ENCODE results near the gene METTL25B. TPM values are rescaled to one million over a fixed set of nuclear protein-coding genes. Genes with fewer than 3 reads are reported as not detected.
A peak's percentile ranks its signal among the peaks of the same experiment; 100 is the strongest.

METTL25B gene
- total RNA-seq, 1 experiment from 2014 or later: 51.0 TPM

- ChIA-PET POLR2A (ENCODE audit: unreplicated experiment) (no interaction called here), CTCF (no interaction called here)
- peak overlapping the region; percentile 80; the same call in 1 of the 2 replicates for H3K4me3 ChIP-seq
- no peak for DNase-seq
- H3F3A ChIP-seq (ENCODE audit: insufficient read depth, low read depth): peaks cover 5% of the 10 kb centered on the region
- H2AFZ ChIP-seq: no peak overlapping the region
- H3K27ac ChIP-seq: no peak overlapping the region
- BruUV-seq (replicated peaks): no TSS peak
- H3K4me1 ChIP-seq (replicated peaks; ENCODE audit: insufficient read depth): peaks cover 18% of the 10 kb centered on the region
- H3K4me2 ChIP-seq: peak overlapping the region; percentile 82
- TF ChIP-seq, protein P1, sequence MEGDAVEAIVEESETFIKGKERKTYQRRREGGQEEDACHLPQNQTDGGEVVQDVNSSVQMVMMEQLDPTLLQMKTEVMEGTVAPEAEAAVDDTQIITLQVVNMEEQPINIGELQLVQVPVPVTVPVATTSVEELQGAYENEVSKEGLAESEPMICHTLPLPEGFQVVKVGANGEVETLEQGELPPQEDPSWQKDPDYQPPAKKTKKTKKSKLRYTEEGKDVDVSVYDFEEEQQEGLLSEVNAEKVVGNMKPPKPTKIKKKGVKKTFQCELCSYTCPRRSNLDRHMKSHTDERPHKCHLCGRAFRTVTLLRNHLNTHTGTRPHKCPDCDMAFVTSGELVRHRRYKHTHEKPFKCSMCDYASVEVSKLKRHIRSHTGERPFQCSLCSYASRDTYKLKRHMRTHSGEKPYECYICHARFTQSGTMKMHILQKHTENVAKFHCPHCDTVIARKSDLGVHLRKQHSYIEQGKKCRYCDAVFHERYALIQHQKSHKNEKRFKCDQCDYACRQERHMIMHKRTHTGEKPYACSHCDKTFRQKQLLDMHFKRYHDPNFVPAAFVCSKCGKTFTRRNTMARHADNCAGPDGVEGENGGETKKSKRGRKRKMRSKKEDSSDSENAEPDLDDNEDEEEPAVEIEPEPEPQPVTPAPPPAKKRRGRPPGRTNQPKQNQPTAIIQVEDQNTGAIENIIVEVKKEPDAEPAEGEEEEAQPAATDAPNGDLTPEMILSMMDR (conservative IDR thresholded peaks at IDR 0.05): no peak
- no peak for TF ChIP-seq EZH2 (IDR thresholded peaks at IDR 0.05; ENCODE audit: low read depth)
- intact Hi-C loops (cut with micrococcal nuclease; ENCODE audit: unreplicated experiment): loop anchor here (5.0 kb wide), 1 partner anchor 73 kb away; no protein-coding TSS in a partner anchor
- H3K27me3 ChIP-seq (ENCODE audit: insufficient read depth, low read depth): no peaks in the 10 kb centered on the region
- peaks cover 41% of the 10 kb centered on the region for H3K79me2 ChIP-seq (ENCODE audit: low read depth)
- no peaks in the 10 kb centered on the region for H3K9me3 ChIP-seq (ENCODE audit: insufficient read depth, low read depth)
- H4K20me1 ChIP-seq (ENCODE audit: insufficient read depth): peaks cover 11% of the 10 kb centered on the region; the same call in 1 of the 2 replicates
- 0 out of 2 replicates have a peak, but pooled peaks cover 8% of the 10 kb centered on the region for H3K36me3 ChIP-seq (ENCODE audit: low read depth)
- no peaks in the 10 kb centered on the region for H3K9me2 ChIP-seq (ENCODE audit: insufficient read depth)
Observed at GRCh38 chr1:156765666-156766065, 37.4 kb downstream of the METTL25B start.

GRCh38 chr1:156766298-156767100 is 38.2 kb downstream of the METTL25B start:
- 0 out of 2 replicates have a peak, but pooled peaks cover 11% of the 10 kb centered on the region for H3K36me3 ChIP-seq (ENCODE audit: low read depth)
- peak overlapping the region; percentile 80 for H3K4me3 ChIP-seq
- DNase-seq: peak in 1 of 2 experiments; percentile 39
- POLR2A ChIA-PET (ENCODE audit: unreplicated experiment): interaction anchor here (0.5 to 1.0 kb wide), 5 partner anchors 14 to 36 kb away, joined by 3 to 26 read pairs (median 10); partner anchors contain the start of gene MRPL24
- H3K4me1 ChIP-seq (replicated peaks; ENCODE audit: insufficient read depth): peaks cover 18% of the 10 kb centered on the region
- peak overlapping the region; percentile 36; the same call in 1 of the 2 replicates for H3K27ac ChIP-seq
- BruUV-seq (replicated peaks): TSS peak; percentile 75
- peak overlapping the region; percentile 82 for H3K4me2 ChIP-seq
- H3K9me2 ChIP-seq (ENCODE audit: insufficient read depth): no peaks in the 10 kb centered on the region
- no peak for TF ChIP-seq EZH2 (IDR thresholded peaks at IDR 0.05; ENCODE audit: low read depth)
- TF ChIP-seq, protein P1 (conservative IDR thresholded peaks at IDR 0.05): no peak
- CTCF ChIA-PET: interaction anchor here (1.0 kb wide), 2 partner anchors 40 to 77 kb away, joined by 3 to 5 read pairs; no protein-coding TSS in a partner anchor
- intact Hi-C loops (cut with micrococcal nuclease; ENCODE audit: unreplicated experiment): loop anchor here (1.0 to 5.0 kb wide), 4 partner anchors 15 to 74 kb away; partner anchors contain the start of genes HDGF, ISG20L2, METTL25B and MRPL24
- H3K79me2 ChIP-seq (ENCODE audit: low read depth): peaks cover 49% of the 10 kb centered on the region
- peaks cover 5% of the 10 kb centered on the region for H3F3A ChIP-seq (ENCODE audit: insufficient read depth, low read depth)
- peaks cover 15% of the 10 kb centered on the region for H4K20me1 ChIP-seq (ENCODE audit: insufficient read depth)
- peak overlapping the region; percentile 87 for H2AFZ ChIP-seq
- H3K9me3 ChIP-seq (ENCODE audit: insufficient read depth, low read depth): no peaks in the 10 kb centered on the region
- H3K27me3 ChIP-seq (ENCODE audit: insufficient read depth, low read depth): no peaks in the 10 kb centered on the region

DNA sequence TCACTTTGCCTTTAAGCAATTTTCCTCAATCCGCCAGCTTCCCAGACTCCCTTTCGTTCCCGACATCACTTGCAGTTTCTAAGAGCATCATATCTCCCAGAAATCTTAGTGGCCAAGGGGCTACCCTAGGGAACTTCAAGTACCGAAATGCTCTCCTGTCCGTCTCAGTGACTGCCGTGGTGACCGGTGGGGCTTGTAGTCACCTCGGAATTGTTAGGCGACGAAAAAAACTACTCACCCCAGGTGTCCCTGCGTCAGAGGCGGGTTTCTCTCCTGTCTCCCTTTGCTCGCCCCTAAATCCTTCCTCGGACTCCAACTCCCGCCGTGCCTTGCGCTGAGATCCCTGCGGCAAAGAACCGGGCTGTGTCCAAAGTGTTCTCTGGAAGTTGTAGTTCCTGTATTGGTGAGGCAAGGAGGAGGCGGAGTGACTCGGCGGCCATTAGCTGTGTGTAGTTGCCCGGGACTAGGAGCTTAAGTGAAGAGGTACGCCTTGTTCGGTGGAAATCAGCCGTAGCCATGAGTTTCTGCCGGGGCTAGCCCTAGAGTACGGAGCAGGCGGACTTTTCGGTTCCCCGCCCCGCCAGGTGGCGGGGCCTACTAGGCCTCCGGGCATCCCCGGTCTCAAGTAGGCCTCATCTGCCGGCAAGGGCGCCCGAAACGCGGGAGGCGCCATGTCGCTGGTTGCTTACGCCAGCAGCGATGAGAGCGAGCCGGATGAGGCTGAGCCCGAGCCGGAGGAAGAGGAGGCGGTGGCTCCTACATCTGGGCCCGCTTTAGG is 39.0 kb downstream of the METTL25B start, which contains the start of gene PRCC:
Gene PRCC, plus strand, starts transcription at position 435 of the 778 bp plus-strand sequence. Its CDS starts 237 bp downstream, at position 672.
- H3K27ac ChIP-seq: peak within 1 kb of the TSS; percentile 76
- H3K9me2 ChIP-seq (ENCODE audit: insufficient read depth): no peaks in the 10 kb centered on the region
- H3K9me3 ChIP-seq (ENCODE audit: insufficient read depth, low read depth): no peaks in the 10 kb centered on the region
- peak within 1 kb of the TSS; percentile 87 for H2AFZ ChIP-seq
- H3K27me3 ChIP-seq (ENCODE audit: insufficient read depth, low read depth): no peaks in the 10 kb centered on the region
- intact Hi-C loops (cut with micrococcal nuclease; ENCODE audit: unreplicated experiment): loop anchor here (1.0 to 5.0 kb wide), 4 partner anchors 16 to 75 kb away; partner anchors contain the start of genes HDGF, ISG20L2, METTL25B and MRPL24
- no peak for TF ChIP-seq EZH2 (IDR thresholded peaks at IDR 0.05; ENCODE audit: low read depth)
- TF ChIP-seq, protein P1 (conservative IDR thresholded peaks at IDR 0.05): no peak
- H3K79me2 ChIP-seq (ENCODE audit: low read depth): peaks cover 56% of the 10 kb centered on the region
- H3K4me1 ChIP-seq (replicated peaks; ENCODE audit: insufficient read depth): peaks cover 18% of the 10 kb centered on the region
- BruUV-seq (replicated peaks): no TSS peak
- H4K20me1 ChIP-seq (ENCODE audit: insufficient read depth): peaks cover 15% of the 10 kb centered on the region
- CTCF ChIA-PET: interaction anchor here (1.0 kb wide), 2 partner anchors 41 to 78 kb away, joined by 3 to 5 read pairs; no protein-coding TSS in a partner anchor
- H3K4me3 ChIP-seq: peak within 1 kb of the TSS; percentile 96
- peaks cover 8% of the 10 kb centered on the region for H3F3A ChIP-seq (ENCODE audit: insufficient read depth, low read depth)
- peak; percentile 96 to 99 for DNase-seq
- peak within 1 kb of the TSS; percentile 90 for H3K4me2 ChIP-seq
- H3K36me3 ChIP-seq (ENCODE audit: low read depth): 0 out of 2 replicates have a peak, but pooled peaks cover 11% of the 10 kb centered on the region
- POLR2A ChIA-PET (ENCODE audit: unreplicated experiment): interaction anchor here (0.5 to 1.0 kb wide), 9 partner anchors 14 to 230 kb away, joined by 3 to 26 read pairs (median 5); partner anchors contain the start of genes ISG20L2, METTL25B and MRPL24

Data from PC-9 (cell line).